Measurements from ENCODE around the gene RBMY1A1.
"Not testable (repeated sequence)": the region's sequence is repeated elsewhere in the genome, so short reads cannot be mapped to it uniquely, and the experiment has no call there.

The RBMY1A1 gene

DNA sequence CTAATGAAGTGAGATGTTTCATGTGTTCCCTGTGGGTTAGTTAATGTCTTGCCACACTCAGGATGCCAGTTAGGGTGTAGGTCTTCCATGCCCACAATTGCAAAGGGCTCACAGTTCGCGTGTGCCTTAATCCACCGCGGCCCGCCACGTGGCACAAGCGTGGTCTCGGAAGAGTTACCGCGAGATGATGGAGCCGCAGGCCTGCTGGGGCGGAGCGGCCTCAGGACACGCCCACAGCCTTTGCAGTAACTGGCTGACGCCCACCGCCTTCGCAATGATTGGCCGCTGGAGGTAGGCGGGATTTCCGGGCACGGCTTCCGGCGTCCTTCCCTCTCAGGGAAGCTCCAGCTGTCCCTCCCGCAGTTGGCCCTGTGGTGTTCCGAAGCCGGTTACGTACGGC lies at the start of gene RBMY1A1:
Gene RBMY1A1 (plus strand): TSS at position 301 of the 400 bp plus-strand sequence. CDS start 2,013 bp downstream, outside the sequence.
- in situ Hi-C loops (cut with MboI; ENCODE audit: low pct_unique_long_range_greater_than_20kb, low sequenced_read_pairs, unreplicated experiment); DNase-seq (ENCODE audit: low spot score): not testable (repeated sequence)

- in situ Hi-C loops (cut with MboI; ENCODE audit: low pct_unique_long_range_greater_than_20kb, low sequenced_read_pairs, unreplicated experiment); DNase-seq (ENCODE audit: low spot score): not testable (repeated sequence)
Observed at GRCh38 chrY:21511038-21511437, 23.6 kb upstream of the RBMY1A1 start, which contains the start of gene RBMY1B. TSS of gene RBMY1B (plus strand) at chrY:21511338. CDS start at chrY:21513351, 2,013 bp downstream.

DNA sequence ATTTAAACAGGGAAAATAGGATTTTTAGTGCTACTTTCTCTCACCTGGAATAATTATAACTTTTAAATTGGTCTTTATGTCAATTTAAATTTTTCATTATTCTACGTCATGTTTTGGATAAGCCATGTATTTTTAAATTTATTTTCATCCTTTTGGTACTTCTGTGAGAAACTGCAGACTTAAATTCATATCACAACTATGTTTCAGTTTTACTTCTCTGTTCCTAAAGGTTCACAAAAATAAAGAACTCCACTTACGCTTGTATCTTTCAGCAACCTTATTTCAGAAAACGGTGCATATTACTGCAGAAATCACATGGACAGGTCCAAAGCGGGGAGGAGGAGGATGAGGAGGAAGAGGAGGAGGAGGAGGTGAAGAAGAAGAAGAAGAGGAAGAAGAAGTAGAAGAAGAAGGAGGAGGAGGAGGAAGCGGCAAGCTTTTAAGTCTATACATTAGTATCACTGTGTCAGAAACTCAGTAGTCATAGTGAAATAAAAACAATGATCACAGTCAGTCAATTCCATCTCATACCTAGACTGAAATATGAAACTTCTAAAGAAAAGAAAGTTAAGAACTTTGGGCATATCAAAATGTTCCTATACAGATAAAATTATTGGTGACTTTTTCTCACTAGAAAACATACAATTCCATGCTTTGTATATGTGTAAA lies 24.8 kb downstream of the RBMY1A1 start:
- in situ Hi-C loops (cut with MboI; ENCODE audit: low pct_unique_long_range_greater_than_20kb, low sequenced_read_pairs, unreplicated experiment); DNase-seq (ENCODE audit: low spot score): not testable (repeated sequence)

DNA sequence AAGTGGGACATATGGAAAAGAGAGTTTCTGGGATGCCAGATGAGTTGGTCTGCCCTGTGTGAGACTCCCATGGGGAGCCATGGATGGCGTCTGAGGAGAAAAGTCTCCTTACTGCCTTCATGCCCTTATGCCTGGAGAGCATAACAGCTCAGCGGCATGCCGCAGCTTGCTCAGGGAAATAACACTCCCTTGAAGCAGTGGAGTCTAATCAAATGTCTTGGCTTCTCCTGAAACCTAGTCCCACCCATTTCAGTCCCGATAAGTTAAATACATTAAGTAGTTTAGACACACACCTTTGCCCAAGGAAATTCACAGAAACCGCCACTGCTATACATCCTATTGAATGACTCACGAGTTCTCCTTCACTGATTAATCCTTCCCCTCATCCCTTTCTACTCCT lies 50.8 kb downstream of the RBMY1A1 start:
- DNase-seq (ENCODE audit: low spot score): no peak
- TF ChIP-seq CTCF (IDR thresholded peaks at IDR 0.05; ENCODE audit: extremely low read depth, insufficient read depth, missing control alignments): no peak
- in situ Hi-C loops (cut with MboI; ENCODE audit: low pct_unique_long_range_greater_than_20kb, low sequenced_read_pairs, unreplicated experiment): no loop called here

- in situ Hi-C loops (cut with MboI; ENCODE audit: low pct_unique_long_range_greater_than_20kb, low sequenced_read_pairs, unreplicated experiment): not testable (repeated sequence)
Observed at GRCh38 chrY:21586454-21586853, 51.8 kb downstream of the RBMY1A1 start.

GRCh38 chrY:21592059-21592458 lies 57.4 kb downstream of the RBMY1A1 start:
- no peak for TF ChIP-seq CTCF (IDR thresholded peaks at IDR 0.05; ENCODE audit: extremely low read depth, insufficient read depth, missing control alignments)
- DNase-seq (ENCODE audit: low spot score): no peak
- in situ Hi-C loops (cut with MboI; ENCODE audit: low pct_unique_long_range_greater_than_20kb, low sequenced_read_pairs, unreplicated experiment): no loop called here

More at GRCh38 chrY:21586454-21586853, 51.8 kb downstream of the RBMY1A1 start:
- not testable (repeated sequence) for DNase-seq (ENCODE audit: low spot score)

DNA sequence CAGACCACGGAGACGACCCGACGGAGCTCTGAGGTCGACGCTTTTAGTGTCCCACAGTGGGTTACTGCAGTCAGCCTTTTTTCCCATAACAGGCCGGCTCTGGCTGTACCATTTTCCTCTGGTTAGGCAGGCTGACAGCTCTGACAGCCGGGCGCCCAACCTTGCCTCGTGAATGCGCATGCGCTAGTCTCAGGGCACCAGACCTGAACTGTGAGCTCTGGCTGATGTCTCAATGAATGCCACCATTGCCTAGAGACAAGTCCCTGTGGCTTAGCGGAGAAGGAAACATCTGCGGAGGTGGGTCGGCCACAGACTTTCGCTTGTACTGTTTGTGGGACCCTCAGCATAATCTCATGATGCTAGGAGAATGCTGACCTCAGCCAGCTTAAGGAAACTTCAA lies 61.6 kb downstream of the RBMY1A1 start:
- in situ Hi-C loops (cut with MboI; ENCODE audit: low pct_unique_long_range_greater_than_20kb, low sequenced_read_pairs, unreplicated experiment); DNase-seq (ENCODE audit: low spot score): not testable (repeated sequence)
